ENCODE measurements around the gene TNFSF13B.

The TNFSF13B gene

DNA sequence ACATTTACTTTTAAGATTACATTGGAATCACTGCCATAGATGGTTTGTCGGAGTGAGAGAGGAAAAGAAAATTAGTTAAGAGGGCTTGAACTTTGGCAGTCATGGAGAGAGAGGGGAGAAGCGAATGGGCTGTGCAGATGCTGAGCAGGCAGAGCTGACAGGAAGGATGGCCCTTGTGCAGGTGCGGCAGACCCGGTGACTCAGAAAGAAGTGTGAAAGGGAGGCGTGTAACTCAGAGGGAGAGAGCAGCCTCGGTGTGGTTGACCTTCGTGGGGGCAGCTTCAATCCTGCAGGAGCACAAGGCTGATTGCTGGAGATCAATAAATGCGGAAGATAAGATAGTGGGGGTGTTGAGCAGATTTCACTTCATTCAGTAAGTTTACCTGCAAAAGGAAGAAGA lies 76.9 kb downstream of the TNFSF13B start:
- TF ChIP-seq, protein P1, sequence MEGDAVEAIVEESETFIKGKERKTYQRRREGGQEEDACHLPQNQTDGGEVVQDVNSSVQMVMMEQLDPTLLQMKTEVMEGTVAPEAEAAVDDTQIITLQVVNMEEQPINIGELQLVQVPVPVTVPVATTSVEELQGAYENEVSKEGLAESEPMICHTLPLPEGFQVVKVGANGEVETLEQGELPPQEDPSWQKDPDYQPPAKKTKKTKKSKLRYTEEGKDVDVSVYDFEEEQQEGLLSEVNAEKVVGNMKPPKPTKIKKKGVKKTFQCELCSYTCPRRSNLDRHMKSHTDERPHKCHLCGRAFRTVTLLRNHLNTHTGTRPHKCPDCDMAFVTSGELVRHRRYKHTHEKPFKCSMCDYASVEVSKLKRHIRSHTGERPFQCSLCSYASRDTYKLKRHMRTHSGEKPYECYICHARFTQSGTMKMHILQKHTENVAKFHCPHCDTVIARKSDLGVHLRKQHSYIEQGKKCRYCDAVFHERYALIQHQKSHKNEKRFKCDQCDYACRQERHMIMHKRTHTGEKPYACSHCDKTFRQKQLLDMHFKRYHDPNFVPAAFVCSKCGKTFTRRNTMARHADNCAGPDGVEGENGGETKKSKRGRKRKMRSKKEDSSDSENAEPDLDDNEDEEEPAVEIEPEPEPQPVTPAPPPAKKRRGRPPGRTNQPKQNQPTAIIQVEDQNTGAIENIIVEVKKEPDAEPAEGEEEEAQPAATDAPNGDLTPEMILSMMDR (IDR thresholded peaks at IDR 0.05; ENCODE audit: extremely low read depth, missing control alignments) = no peak
- DNase-seq (ENCODE audit: low spot score) = no peak

DNA sequence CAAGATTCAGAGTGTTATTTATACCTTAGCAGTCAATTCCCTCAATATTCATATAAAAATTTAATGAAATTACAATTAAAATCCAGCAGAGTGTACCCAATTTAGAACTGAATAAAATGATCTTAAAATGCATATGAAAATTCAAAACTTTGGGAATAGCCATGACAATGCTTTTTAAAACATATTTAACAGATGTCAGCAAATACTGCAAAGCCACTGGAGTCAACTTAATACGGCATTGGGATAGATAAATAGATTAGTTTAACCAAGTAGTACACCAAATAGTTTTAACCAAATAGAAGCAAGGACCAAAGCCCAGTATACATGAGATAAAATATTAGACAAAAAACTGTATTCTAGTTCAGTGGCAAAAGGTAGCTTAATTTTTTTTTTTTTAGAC lies 79.8 kb downstream of the TNFSF13B start:
- TF ChIP-seq, protein P1 (IDR thresholded peaks at IDR 0.05; ENCODE audit: extremely low read depth, missing control alignments) = no peak

DNA sequence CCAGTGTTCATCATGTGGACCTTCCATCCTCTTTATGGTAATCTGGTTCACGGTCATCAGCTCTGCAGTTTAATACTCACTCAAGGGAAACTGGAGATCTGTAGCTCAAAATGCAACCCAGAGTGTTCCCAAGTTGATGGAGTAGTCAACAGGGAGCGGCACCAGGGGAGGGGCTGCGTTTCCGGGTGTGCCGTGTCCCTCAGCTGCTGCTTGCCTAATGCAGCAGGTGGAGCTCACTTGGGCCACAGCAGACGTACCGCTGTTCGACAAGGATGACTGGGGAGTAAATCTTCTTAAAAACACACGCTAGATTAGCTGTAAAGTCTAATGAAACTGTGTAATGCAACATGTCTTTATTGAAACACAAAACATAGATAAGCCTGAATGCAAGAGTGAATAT lies 81.1 kb downstream of the TNFSF13B start:
- no peak for DNase-seq (ENCODE audit: low spot score)
- TF ChIP-seq, protein P1 (IDR thresholded peaks at IDR 0.05; ENCODE audit: extremely low read depth, missing control alignments) = no peak

More for the DNA sequence above, 79.8 kb downstream of the TNFSF13B start:
- no peak for DNase-seq (ENCODE audit: low spot score)

DNA sequence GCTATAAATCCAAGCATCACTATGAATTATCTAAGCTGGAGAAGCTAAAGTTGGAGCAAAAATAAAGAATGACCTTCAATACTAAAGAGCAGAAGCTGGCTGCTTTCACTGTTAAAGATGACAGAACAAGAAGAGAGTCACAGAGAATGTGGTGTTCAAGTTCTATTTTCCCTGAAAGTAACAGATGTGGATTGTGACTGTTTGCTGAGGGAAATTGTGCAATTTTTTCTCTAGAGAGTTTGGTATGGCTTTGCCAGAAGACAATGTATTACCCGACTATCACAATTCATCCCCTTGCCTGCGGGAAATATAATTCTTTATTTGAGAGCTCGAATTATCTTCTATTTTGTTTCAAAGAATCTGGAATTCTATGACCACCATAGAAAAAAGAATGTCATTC lies 83.1 kb downstream of the TNFSF13B start:
- TF ChIP-seq, protein P1 (IDR thresholded peaks at IDR 0.05; ENCODE audit: extremely low read depth, missing control alignments) = no peak
- no peak for DNase-seq (ENCODE audit: low spot score)

DNA sequence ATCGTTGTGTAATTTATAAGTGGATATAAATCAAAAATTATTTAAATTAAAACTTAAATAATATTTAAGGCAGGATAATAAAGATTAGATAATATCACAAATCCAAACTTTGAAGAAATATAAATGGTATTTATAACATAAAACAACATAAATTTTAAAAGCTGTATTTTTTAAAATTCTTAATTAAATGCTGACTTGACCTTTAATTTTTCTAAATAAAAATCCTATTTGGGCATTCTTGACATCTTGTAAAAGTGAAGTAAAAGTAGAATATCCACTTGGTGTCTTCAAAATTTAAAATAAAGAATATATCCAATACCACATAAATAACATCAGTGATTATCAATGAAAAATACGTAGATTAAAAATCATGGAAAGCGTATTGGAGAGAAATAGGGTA lies 87.7 kb downstream of the TNFSF13B start:
- no peak for DNase-seq (ENCODE audit: low spot score)
- TF ChIP-seq, protein P1 (IDR thresholded peaks at IDR 0.05; ENCODE audit: extremely low read depth, missing control alignments) = no peak
